GM11168 (cell line): ENCODE measurements around the gene AOPEP.

Experiments
- in situ Hi-C: fragments of 300-500 bp; cut with MboI; formaldehyde crosslinking; loops from one replicate; pipeline ENCODE4 v1.12.0; 2022; ENCODE audit warnings: low sequenced_read_pairs; ENCODE audit not compliant: unreplicated experiment

The AOPEP gene

DNA sequence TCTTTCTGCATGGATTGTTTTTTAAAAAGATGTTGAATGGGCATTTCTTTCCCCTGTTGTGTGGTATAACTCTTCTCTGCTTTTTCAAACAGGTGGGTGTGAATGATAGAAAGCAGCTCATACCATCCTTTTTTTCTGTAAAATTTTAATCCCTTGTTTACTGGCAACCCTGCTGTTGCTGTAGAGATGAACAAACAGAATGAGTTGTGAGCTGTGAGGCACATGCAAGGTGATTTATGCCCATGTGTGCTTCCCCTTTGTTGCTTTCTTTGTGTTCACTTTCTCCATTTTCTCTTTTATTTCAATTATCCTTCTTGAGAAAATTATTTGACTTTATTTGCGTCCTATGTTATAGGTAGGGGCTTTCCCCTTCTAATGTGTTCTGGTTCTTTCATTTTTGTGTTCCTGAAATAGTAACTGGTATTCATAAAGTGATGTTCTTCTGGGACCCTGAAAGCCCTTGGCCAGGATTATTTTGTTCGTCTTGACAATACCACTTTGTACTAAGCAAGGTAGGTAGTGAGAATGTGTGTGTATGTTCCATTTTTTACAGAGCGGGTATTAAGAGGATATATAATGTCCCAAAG, 79.9 kb downstream of the AOPEP start:
- in situ Hi-C loops, result no loop called here

DNA sequence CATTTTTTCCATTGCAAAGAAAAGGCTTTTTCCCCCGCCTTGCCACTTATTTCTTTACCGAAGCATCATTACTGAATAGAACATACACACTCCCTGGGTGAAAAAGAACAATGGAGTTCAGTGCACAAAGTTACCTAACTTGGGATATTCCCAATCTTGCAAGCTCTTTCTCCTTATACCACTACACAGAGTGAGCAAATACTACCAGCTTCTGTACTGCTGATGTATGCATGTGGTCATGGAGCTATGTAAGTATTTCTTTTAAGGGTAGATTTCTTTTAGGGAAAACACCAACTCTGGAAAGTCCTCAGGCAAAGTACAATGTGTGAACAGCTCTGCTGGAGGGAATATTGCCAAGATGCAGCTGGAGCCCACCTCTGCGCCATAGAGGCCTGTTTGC, 81.1 kb downstream of the AOPEP start:
- in situ Hi-C loops, result no loop called here

DNA sequence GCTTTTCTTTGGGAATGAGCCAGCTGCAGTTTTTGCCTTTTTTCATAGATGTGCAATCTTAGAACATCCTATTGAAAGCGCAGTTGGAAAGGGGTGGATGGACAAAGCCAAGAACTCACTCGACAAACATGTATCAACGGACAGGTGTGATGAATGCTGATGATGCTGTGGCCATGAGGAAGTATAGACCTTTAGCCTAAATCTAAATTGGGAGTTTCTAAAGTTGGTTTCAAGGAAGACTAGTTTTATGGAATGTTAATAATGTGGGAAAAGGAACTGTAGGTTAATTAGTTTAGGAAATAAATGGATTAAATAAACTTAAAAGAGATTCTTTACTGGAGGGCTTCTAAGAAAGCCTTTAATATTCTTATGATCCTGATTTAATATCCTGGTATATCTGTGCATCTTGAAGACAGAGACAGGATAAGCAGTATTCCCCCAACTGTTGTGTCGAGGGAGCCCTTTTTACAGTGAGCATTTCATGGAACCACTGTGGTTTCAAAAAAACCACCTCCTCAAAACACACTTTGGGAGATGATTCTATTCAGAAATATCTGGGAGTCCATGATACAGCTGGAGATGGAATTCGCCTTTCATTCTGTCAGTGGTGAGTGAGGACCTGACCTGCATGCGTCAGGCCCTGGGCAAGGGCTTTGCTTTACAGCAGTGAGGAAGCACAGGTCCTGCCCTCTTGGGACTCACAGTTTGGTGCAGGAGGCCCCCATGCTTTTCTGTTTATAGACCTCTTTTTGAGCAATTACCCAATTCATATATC, 82.6 kb downstream of the AOPEP start:
- in situ Hi-C loops, result no loop called here

DNA sequence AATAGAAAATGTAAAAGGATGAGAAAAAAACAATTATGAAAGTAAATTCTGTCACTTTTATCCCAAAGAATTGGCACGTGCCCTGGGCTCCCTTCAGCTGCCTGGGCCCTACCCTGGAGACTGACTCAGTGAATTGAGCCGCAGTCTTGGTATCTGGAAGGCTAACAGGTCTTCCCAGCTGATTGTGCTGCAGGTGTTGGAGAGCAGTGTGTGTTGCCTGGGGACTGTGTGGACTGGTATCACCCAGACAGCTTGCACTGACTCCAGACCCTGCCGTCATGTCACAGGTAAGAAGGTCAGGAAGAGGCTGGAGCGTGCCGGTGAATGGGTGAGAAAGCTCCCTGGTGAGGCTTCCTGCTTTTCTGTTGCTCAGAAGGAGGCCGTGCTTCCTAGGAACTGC, 83.3 kb downstream of the AOPEP start:
- in situ Hi-C loops, result no loop called here

DNA sequence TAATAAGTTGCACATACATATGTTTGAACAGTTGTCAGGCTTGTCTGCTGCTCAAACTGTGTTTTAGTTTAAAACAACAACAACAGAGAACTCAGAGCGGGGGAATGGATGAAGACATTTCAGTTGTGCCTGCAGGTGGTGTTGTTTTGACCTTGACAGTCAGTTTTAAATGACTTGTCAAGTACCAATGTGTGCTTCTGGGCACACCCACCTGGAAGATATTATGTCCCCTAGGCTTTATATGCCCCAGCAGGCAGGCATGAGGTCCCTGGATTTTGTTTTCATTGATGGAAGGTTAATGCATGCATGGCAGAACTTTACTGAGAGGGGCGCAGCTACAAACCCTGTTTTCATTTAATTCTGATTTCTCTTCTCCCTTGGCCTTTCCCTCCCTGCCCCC, 84.6 kb downstream of the AOPEP start:
- in situ Hi-C loops, result no loop called here

DNA sequence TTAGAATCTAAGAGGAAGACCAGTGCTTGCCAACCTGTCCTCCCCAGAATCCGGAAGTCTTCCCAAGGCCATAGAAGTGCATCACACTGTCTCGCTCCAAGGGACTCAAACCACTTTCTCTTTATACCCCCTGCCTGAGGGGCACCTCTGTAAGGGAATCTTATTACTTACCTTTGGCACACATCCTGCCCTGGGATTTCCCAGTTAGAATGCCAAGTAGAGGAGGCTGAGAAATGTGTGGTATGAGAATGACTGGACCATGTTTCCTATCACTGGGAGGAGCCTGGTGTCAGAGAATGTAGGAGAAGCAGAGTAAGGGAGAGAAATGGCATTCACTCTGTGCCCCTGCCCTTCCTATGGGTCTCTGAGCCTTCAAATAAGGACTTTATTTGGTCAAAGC, 85.8 kb downstream of the AOPEP start:
- in situ Hi-C loops, result no loop called here

DNA sequence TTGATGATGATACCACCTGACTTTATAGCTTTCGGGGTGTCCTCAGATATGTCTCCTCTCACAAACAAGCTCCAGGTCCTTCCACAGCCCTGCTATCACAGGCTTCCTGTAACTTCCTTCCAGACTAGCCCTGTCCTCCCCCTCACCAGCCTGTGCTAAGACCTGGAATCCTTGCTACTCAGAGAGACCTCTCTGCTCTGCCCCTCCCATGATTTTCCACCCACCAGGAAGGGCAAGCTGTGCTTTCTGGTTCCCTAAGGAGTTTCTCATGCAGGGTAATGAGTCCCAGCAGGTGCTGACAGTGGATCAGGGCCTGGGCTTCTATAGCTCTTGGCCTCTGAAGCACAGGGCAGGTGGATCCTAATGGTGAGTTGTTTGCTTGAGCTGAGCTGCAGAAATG, 86.9 kb downstream of the AOPEP start:
- in situ Hi-C loops, result no loop called here

DNA sequence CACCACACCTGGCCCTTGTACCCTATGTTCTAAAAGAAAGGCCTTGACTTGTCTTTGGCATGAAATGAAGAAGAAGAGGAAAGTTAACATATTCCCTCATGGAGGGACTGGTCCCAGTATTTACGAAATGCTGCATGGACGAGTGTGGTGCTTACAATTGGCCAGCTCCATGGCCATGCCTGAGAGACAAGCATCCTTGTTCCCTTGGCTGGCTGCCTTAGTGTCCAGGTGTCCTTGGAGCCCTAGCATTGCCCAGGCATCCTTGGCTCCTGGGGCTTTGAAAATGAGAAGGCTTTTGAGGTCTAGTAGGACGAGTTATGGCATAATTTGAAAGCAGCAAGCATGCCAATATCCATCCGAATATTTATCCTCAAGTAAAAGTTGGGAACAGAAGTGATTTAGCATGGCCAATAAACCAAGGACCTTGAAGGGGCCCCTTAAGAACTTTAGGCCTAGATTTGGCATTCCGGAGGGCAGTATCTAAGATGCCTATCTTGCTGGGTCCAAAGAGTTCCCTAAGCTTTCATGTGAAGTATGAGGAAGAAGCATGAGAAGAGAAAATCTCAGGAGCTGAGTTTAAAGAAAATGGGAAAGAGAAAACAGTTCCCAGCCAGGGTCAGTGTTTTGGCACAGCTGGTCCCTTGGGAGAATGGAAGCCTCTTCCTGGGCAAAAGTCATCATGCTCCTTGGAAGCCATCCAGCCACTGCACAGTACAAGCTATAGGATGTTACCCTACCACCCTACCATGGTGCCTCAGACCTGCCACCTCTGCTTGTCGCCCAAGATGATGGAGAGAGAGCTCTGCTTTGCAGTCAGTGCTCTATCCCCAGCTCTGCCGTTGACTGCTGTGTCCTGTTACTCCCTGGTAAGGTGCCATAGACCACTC, 91.0 kb downstream of the AOPEP start:
- in situ Hi-C loops, result no loop called here

DNA sequence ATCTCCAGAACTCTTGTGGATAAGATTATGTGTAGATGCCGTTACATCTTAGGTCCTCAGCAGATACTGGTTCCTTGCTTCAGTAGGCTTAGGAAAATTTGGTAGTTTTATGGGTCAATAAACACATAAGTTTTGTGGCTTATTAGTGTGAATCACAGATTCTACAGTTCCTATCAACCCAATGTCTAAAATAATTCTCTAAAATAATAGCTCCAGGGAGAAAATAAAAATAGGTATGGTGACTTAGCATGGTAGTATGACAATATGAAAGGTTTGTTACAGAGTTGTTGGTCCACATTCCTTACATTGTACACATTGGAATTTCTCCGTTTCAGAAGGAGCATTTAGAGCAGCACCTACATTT, 91.7 kb downstream of the AOPEP start:
- in situ Hi-C loops, result no loop called here

DNA sequence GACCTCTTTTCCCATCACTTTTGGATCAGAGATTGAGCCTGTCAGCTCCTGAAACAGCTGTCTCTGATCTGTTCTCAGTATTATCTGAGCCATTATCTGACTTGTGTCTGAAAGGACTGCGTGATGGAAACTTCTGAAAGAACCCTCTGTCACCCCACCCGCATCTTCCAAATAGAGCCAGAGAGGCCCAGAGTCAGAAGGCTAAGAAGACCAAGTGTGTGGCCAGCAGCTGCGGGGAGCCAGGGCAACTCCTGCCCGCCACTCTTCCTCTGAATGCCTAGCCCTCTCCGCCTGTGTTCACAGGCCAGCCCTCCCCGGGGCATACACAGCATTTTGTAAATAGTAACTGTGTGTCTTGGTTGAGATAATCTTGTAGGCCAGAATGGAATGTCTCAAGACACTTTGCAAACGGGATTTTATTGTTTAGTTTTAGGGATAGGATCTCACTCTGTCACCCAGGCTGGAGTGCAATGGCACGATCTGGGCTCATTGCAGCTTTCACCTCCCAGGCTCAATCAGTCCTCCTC, 92.7 kb downstream of the AOPEP start:
- in situ Hi-C loops, result no loop called here

DNA sequence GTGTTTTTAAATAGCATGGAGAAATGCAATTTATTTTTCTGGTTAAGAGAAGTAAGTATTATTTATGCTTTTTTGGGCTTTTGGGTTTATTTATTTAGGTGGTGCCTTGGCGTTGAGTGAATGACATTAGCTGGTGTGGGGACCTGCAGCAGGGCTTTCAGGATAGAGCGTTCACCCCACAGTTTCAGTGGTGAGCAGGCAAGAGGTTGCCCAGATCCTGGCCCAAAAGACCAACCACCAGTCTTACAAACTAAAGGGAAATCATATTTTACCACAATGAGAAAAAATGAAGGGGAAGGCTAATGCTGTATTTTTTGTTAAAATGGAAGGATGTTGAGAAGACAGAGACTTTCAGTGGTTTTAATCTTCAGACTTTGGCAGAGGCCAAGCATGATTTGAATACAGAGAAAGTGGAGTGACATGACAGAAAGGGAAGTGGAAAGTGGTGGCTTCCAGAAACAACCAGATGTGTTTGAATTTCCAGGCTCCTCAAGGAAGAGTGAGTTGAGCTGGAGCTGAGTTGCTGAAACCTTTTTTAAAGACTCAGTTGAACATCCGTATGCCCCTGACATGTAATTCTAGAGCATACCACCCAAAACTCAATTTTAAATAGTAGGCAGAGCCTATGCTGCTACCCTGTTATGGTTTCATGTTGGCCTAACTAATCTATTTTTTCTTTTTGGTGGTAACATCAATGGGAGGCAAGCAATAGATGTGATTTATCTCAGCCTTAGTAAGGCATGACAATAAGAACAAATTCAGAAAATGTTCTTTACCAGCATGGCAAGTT, 94.8 kb downstream of the AOPEP start:
- in situ Hi-C loops, result no loop called here

DNA sequence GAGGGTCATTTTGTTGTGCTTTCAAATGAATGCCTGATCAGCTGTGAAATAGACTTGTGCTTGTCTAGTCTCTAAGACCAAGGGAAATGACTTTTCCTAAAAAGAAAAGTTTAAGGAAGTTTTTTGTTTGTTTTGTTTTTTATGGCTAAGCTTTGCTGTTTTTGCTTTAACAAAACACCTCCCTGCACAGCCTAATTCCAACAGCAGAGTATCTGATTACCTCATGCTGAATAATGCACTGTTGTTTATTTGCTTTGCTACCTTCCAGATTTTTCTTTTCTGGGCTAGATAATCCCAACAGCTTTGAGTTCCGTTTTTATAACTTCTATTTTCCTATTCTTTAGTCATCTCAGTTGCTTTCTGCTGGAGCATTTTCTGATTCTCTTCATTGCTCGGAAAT, 95.8 kb downstream of the AOPEP start:
- in situ Hi-C loops, result no loop called here

DNA sequence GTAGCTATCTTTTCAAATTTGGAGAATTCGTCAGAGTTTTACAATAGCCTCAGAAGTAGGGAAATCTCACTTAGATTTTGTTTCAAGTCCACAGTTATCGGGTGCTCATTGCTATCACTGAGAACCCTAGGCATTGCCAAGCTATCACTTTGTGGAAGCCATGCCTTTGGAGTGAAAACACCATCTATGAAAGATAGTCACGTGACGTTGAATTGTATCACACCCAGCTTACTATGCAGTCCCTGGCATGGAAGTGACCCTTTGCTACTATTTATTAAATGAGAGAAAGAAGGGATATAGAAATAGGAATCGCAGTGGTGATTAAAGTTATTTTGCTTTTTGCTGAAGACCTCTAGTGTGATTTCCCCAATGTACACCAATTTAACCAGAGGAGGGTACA, 97.2 kb downstream of the AOPEP start:
- in situ Hi-C loops, result no loop called here

DNA sequence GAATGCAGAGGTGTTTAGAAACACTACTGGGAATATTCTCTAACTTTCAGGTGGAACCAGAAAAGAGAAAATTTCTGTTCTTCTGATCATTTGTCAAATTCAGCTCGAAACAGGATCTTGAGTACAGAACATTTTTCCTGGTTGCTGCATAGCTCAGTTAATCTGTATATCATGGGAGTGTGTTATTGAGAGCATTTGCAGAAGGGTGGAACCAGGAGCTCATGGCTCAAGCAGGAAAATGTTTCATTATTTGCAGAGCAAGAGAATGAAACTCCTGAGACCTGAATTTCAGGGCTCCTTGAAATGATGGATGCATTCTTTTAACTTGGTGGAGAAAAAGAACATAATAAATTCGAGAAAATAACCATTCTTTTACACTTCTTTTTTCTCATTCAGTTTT, 97.9 kb downstream of the AOPEP start:
- in situ Hi-C loops, result no loop called here

DNA sequence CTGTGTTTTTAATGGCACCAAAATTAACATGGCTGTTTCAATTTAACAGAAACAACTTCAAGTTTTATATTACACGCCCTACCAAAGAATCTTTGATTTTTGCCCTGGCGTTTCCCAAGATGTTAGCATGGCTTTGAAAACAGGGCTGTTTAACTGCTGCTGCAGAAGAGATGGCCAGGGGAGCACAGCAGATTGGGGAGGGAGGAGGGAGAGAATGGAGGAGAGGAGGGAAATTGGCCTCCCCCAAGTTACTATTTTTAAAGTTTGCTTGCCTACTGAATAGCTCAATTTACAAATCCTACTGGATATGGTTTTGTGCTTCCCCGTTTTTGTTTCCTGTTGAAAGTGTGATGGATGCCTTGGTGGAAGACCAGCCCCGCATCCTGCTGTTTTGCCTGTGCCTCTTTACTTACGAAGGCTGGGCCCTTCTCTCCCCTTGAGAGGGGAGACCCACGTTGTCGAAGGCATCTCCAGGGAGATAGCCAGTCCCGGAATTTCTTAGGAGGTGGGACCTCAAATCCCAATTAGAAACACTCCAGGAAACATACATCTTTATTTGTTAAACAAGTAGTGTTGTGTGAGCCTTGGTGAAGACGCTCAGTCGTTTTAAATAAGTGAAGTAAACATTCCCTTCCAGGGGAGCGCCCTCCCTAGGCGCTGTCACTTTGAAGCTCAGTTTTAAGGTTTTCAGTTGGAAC, 98.6 kb downstream of the AOPEP start:
- in situ Hi-C loops, result no loop called here

DNA sequence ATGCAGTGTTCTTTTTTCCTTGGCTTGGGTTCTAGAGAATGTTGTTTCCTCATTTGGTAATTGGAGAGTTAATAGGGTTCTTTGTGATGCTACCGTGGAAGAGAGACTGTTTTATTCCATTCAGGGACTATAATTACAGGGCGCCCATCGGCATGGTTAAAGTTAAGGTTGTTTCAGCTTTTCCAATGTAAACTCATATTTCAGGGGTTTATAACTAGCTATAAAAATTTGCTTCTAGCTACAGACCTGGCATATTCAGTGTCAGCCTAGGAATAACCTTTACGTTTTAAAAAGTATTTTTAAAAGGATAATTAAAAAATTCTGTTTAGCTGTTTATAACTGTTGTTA, 99.1 kb downstream of the AOPEP start:
- in situ Hi-C loops, result no loop called here

DNA sequence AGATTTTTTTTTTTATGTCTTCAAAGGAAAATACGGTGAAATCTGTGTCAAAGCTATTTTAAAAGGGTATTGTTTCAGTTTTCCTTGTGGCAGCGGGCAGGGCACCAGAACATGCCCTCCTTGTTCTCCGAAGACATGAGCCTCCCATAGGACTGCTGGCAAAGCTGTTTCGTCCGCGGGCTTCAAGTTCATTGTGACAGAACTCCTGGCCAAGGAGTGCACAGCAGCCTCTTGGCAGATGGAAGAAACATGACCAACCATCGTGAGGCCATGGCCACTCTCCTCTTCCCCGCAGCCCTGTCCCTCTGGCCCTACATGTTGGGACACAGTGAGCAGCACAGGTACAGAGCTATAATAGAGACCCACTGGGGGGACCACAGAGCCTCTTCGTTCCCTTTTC, 99.5 kb downstream of the AOPEP start:
- in situ Hi-C loops, result no loop called here

DNA sequence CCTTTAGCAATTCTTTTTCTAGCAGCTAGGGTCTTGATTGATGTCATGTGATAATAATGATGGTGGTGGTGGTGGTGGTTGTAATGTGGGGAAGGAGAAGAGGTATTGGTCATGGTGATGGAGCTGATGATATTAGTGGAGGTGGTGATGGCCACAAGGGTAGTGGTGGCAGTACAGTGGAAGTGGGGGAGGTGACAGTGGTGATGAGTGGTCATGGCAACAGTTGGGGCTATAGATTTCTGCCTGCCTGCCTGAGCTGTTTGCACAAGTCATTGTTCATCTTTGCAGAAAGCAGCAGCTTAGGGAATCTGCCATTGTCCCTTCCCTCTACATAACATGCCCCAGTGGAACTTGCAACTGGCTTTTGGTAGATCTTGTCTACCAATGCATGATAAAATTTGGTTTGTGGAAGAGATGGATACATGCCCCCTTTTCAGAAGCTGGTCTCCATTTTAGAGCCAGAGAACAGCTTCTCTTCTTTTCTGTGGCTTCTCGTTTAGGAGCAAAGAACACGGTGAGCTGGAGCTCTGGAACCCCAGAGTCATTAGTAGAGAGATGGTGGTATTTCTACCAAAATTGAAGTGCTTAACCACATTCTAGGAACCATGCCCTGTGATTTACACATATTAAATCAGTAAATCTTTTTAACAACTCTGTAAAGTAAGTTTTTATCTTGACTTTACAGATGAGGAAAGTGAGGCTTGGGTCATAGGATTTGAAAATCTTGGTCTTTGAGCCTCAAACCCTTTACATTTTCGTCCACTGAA, 100.3 kb downstream of the AOPEP start:
- in situ Hi-C loops, result no loop called here
